Endothelial cell of umbilical vein (primary cell): ENCODE results near the gene TEX12. TPM values are rescaled to one million over a fixed set of nuclear protein-coding genes. Genes with fewer than 3 reads are reported as not detected.
A peak's percentile ranks its signal among the peaks of the same experiment; 100 is the strongest.

Experiments used
- BruUV-seq: library from RNA; stranded (reverse); fragments of 400-500 nt; replicated peaks from 2 replicates; lab custom pipeline; 2021; lab: Mats Ljungman, UMichigan
- CTCF ChIA-PET: fragments of 300-600, 350-600 bp; sonication (Branson Sonifier 250); formaldehyde crosslinking; loops from one replicate; lab custom pipeline; 2021; ENCODE audit warnings: antibody characterized with exemption, inconsistent platforms; lab: Charles Lee
- POLR2A ChIA-PET: fragments of 300-600, 350-600 bp; sonication (Branson Sonifier 250); formaldehyde crosslinking; loops from one replicate; lab custom pipeline; 2021; ENCODE audit warnings: antibody characterized with exemption, inconsistent platforms; lab: Charles Lee
- DNase-seq: peaks from one replicate; pipeline ENCODE4 v3.0.0-alpha.2; 2011; ENCODE audit warnings: low read depth, low spot score
- FAIRE-seq: peaks from 2 replicates; lab custom pipeline; 2011; peaks lifted over from hg19 to GRCh38; lab: Jason Lieb, UNC
- H2AFZ ChIP-seq: 2 replicates; pipeline ENCODE4 v1.6.0; 2012; ENCODE audit warnings: low read depth, low read length, control low read depth, inconsistent platforms
- H3K27ac ChIP-seq: 2 replicates; pipeline ENCODE4 v1.5.1; 2011; ENCODE audit warnings: low read depth, mild to moderate bottlenecking, control low read depth, low read length, moderate library complexity; ENCODE audit not compliant: insufficient read depth
- H3K27me3 ChIP-seq, 2 experiments: 2 replicates each; pipeline versions ENCODE4 v1.6.0 to v1.6.1; 2011; ENCODE audit warnings: low read length in 2 of 2, mixed read lengths in 1 of 2; ENCODE audit not compliant: control insufficient read depth in 2 of 2, insufficient read depth in 2 of 2
- H3K36me3 ChIP-seq, 2 experiments: 2 replicates in 1 of 2; 3 replicates in 1 of 2; pipeline ENCODE4 v1.5.1; 2011; ENCODE audit warnings: low read length in 2 of 2, mild to moderate bottlenecking in 1 of 2, moderate library complexity in 1 of 2; ENCODE audit not compliant: control insufficient read depth in 2 of 2, insufficient read depth in 2 of 2; ENCODE audit errors: extremely low read depth in 1 of 2
- H3K4me1 ChIP-seq: 3 replicates; pipeline ENCODE4 v1.5.1; 2011; ENCODE audit warnings: mild to moderate bottlenecking, low read length; ENCODE audit not compliant: control insufficient read depth, insufficient read depth; ENCODE audit errors: extremely low read depth
- H3K4me2 ChIP-seq: 2 replicates; pipeline ENCODE4 v1.6.1; 2011; ENCODE audit warnings: low read length, control low read depth, mixed read lengths; ENCODE audit not compliant: insufficient read depth
- H3K4me3 ChIP-seq, 3 experiments: fragments of 200-600 bp in 1 of 3; sonication (generic), shearing (Covaris generic) in 1 of 3; replicated peaks in 1 of 3; 2 replicates each; pipeline ENCODE4 v1.5.1; 2011 to 2016; ENCODE audit warnings: control low read depth in 3 of 3, low read length in 3 of 3, mild to moderate bottlenecking in 2 of 3, inconsistent platforms in 1 of 3, low read depth in 1 of 3, moderate library complexity in 1 of 3; ENCODE audit not compliant: insufficient read depth in 1 of 3
- H3K79me2 ChIP-seq: 2 replicates; pipeline ENCODE4 v1.6.0; 2012; ENCODE audit warnings: low read length, inconsistent platforms; ENCODE audit not compliant: control insufficient read depth, insufficient read depth
- H3K9ac ChIP-seq: replicated peaks from 2 replicates; pipeline ENCODE3; 2011; ENCODE audit warnings: low read length, control low read depth; ENCODE audit not compliant: insufficient read depth; ENCODE audit errors: extremely low read depth
- H3K9me1 ChIP-seq: replicated peaks from 3 replicates; pipeline ENCODE4 v1.6.0; 2011; ENCODE audit warnings: mild to moderate bottlenecking, low read length; ENCODE audit not compliant: control insufficient read depth, insufficient read depth; ENCODE audit errors: extremely low read depth
- H3K9me3 ChIP-seq: replicated peaks from 2 replicates; pipeline ENCODE4 v1.5.1; 2012; ENCODE audit warnings: low read length, inconsistent platforms; ENCODE audit not compliant: control insufficient read depth, insufficient read depth
- H4K20me1 ChIP-seq: replicated peaks from 2 replicates; pipeline ENCODE3; 2011; ENCODE audit warnings: mild to moderate bottlenecking, low read length; ENCODE audit not compliant: control insufficient read depth, insufficient read depth; ENCODE audit errors: extremely low read depth
- POLR2AphosphoS5 ChIP-seq: IDR thresholded peaks from 2 replicates; pipeline ENCODE4 v1.6.1; 2012; ENCODE audit warnings: low read depth, mild to moderate bottlenecking, control low read depth, low read length, moderate library complexity; ENCODE audit not compliant: insufficient read depth
- dilution Hi-C: fragments of 300-500 bp; cut with MboI; formaldehyde crosslinking; loops from one replicate; pipeline ENCODE4 v1.15.0; 2019; ENCODE audit warnings: low sequenced_read_pairs; ENCODE audit not compliant: extremely low pct_ligation_motif_present
- intact Hi-C: fragments of 100-400 bp; cut with micrococcal nuclease; formaldehyde crosslinking; loops from one replicate; pipeline ENCODE4 v1.10.0; 2022
- polyA plus RNA-seq, 4 experiments: library from polyadenylated mRNA; depleted of rRNA in 3 of 4; stranded (reverse) in 3 of 4; unstranded in 1 of 4; fragments of >200 nt; gene quantifications; 2 replicates each; pipeline versions ENCODE4 v1.2.1 to v1.2.3, GENCODE V29; 2011 to 2012; ENCODE audit warnings: missing spikeins in 1 of 4
- total RNA-seq: library from RNA; stranded (reverse); gene quantifications from 2 replicates; pipeline ENCODE4 v1.2.3, GENCODE V29; 2021
- TF ChIP-seq, protein P1 (sequence below), 2 donors: IDR thresholded peaks; 1 replicate in 1 of 2; 2 replicates in 1 of 2; pipeline ENCODE4 v1.5.1; 2011; ENCODE audit warnings: low read length in 2 of 2, mild to moderate bottlenecking in 2 of 2, moderate library complexity in 2 of 2, control low read depth in 1 of 2, inconsistent platforms in 1 of 2, low read depth in 1 of 2; ENCODE audit not compliant: insufficient read depth in 1 of 2; ENCODE audit errors: extremely low read depth in 1 of 2

Gene TEX12
- total and polyA plus RNA-seq, 2 donors (not counting 3 experiments of a cell fraction or from before 2014, with no cell fraction given): 0.46 TPM; not detected in 1

DNA sequence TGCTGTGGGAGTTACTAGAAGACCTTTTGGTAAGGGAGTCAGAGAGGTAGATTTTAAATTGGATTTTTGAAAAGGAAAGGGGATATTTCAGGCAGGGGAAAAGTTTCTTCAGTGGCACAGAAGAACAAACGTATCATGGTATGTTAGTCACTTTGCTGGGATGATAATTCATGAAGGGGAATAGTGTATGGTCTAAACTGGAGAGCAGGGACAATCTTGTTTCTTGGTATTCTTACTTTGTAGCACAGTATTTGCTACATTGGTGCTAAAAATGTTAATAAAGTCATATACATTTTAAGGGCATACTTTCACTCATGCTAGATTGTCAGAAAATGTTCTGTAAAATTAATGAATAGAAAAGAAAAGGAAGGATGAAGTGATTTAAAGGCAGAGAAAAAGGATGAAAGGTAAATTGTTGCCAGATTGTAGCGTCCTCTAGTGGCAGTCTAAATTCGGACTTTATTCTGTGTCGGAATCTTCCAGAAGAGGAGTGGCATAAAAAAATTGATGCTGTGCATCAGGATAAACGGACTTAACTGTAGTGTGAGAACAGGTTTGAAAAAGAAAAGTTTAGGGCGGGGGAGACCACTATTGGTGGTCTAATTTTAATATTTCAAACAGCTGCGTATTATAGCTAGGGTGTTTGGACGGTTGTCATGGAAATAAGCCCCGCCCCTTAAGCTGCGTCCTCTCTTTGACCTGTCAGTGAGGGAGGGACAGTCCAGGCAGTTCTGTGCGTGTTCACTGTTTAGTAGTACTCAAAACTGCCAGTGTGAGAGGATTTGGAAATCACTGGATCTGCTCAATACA, 7.8 kb downstream of the TEX12 start, which contains the start of gene BCO2:
Gene BCO2, plus strand, starts transcription at position 724 of the 810 bp plus-strand sequence. CDS start 90 bp downstream, outside the sequence.
- no peaks in the 10 kb centered on the region for H3K36me3 ChIP-seq
- peak within 1 kb of the TSS; percentile 69 for H3K27ac ChIP-seq
- no peak for TF ChIP-seq POLR2AphosphoS5
- TF ChIP-seq, protein P1, sequence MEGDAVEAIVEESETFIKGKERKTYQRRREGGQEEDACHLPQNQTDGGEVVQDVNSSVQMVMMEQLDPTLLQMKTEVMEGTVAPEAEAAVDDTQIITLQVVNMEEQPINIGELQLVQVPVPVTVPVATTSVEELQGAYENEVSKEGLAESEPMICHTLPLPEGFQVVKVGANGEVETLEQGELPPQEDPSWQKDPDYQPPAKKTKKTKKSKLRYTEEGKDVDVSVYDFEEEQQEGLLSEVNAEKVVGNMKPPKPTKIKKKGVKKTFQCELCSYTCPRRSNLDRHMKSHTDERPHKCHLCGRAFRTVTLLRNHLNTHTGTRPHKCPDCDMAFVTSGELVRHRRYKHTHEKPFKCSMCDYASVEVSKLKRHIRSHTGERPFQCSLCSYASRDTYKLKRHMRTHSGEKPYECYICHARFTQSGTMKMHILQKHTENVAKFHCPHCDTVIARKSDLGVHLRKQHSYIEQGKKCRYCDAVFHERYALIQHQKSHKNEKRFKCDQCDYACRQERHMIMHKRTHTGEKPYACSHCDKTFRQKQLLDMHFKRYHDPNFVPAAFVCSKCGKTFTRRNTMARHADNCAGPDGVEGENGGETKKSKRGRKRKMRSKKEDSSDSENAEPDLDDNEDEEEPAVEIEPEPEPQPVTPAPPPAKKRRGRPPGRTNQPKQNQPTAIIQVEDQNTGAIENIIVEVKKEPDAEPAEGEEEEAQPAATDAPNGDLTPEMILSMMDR (IDR thresholded peaks at IDR 0.05; ENCODE audit: extremely low read depth in 1 of 2, insufficient read depth in 1 of 2, low read depth in 1 of 2, low read length in 2 of 2): peak; percentile 73 to 82
- dilution Hi-C loops (no loop called here), intact Hi-C loops (loop anchor here (1.0 to 5.0 kb wide), 5 partner anchors 55 to 296 kb away; partner anchors contain the start of genes CFAP68, FDXACB1, SDHD and TIMM8B)
- H3K79me2 ChIP-seq: no peaks in the 10 kb centered on the region
- H3K4me3 ChIP-seq: peak within 1 kb of the TSS; percentile 17 to 68 (median 37)
- H4K20me1 ChIP-seq: no peaks in the 10 kb centered on the region
- BruUV-seq: no TSS peak
- peaks cover 16% of the 10 kb centered on the region for H3K4me1 ChIP-seq
- H2AFZ ChIP-seq: peak within 1 kb of the TSS; percentile 94
- DNase-seq (peak; percentile 82), FAIRE-seq (peak; percentile 47)
- H3K27me3 ChIP-seq: peaks cover 4 to 6% of the 10 kb centered on the region in 2 experiments
- H3K4me2 ChIP-seq: peak within 1 kb of the TSS; percentile 96
- peak within 1 kb of the TSS; percentile 71 for H3K9ac ChIP-seq
- H3K9me1 ChIP-seq: no peaks in the 10 kb centered on the region
- ChIA-PET CTCF (interaction anchor here (0.6 to 4.0 kb wide), 30 partner anchors 8 to 304 kb away, joined by 3 to 150 read pairs (median 4); partner anchors contain the start of genes IL18, SDHD, TEX12 and TIMM8B), POLR2A (no interaction called here)
- H3K9me3 ChIP-seq: no peaks in the 10 kb centered on the region
